ENCODE data around the gene CRCP. TPM values are rescaled to one million over a fixed set of nuclear protein-coding genes. Genes with fewer than 3 reads are reported as not detected.

Gene CRCP
- total and polyA plus RNA-seq, 2 experiments from 2014 or later, result 10.6 to 20.3 TPM

DNA sequence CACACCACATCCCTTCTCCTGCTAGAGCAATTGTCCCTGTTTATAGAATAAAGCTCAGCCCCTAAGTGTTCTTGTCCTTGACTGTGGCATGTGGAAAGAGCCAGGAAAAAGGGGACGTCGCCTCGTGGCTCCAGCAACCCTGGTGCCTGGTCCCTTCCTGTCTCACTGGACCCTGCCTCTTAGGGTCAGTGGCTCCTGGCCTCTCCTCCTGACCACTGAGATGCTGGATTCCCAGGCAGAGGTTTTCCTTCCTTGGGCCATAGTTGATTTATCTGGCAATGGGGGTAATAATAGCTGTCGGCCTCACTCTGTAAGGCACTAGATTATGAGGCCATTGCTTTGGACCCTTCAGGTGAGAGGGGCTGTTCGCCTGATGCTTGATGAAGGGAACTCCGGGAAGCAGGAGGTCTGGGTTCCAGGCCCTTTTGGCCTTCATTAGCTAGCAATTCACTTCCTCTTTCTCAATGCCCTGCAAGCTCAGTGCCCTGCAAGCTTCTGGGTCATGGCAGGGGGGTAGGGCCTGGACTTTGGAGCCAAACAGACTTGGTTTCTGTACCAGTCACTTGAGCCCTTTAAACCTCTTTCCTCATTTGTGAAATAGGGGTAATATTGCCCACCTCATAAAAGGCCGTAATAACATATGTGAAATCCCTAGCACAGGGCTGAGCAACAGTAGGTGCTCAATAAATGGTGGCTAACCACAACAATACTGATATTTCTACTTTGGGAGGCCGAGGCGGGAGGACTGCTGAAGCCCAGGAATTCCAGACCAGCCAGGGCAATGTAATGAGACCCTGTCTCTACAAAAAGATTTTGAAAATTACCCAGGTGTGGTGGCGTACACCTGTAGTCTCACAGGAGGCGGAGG, 38.0 kb upstream of the CRCP start:
- Histone ChIP-seq H3K9me3 (ENCODE audit: low read depth) (no peaks in the 10 kb centered on the region), H3K4me1 (ENCODE audit: low read depth) (no peaks in the 10 kb centered on the region), H3K4me3 (peak overlapping the region; percentile 94), H3K27ac (no peak overlapping the region), H3K36me3 (no peaks in the 10 kb centered on the region), H3K27me3 (no peaks in the 10 kb centered on the region)
- TF ChIP-seq, protein P1, sequence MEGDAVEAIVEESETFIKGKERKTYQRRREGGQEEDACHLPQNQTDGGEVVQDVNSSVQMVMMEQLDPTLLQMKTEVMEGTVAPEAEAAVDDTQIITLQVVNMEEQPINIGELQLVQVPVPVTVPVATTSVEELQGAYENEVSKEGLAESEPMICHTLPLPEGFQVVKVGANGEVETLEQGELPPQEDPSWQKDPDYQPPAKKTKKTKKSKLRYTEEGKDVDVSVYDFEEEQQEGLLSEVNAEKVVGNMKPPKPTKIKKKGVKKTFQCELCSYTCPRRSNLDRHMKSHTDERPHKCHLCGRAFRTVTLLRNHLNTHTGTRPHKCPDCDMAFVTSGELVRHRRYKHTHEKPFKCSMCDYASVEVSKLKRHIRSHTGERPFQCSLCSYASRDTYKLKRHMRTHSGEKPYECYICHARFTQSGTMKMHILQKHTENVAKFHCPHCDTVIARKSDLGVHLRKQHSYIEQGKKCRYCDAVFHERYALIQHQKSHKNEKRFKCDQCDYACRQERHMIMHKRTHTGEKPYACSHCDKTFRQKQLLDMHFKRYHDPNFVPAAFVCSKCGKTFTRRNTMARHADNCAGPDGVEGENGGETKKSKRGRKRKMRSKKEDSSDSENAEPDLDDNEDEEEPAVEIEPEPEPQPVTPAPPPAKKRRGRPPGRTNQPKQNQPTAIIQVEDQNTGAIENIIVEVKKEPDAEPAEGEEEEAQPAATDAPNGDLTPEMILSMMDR (IDR thresholded peaks at IDR 0.05; ENCODE audit: low read depth, low read length), result no peak
- DNase-seq (ENCODE audit: low read depth in 1 of 2, low spot score in 1 of 2), result no peak

DNA sequence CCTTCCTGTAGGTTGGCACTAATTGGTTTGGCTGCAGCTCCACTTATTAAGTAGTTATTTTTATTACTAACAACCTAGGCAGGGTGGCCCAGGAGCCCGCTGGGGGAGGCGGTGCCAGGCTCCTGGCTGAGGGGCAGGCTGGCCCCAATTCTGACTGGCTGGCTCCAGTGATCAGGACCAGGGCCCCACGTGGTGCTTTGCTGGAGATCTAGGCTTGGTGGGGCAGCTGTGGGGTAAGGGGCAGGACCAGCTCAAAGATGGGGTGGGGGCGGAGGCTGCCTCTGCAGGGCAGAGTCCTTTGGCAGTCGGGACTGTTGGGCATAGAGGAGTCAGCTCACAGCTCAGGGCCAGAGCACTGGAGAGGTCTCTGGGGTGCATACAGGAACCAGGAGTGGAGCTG, 36.6 kb upstream of the CRCP start:
- Histone ChIP-seq H3K27me3 (no peaks in the 10 kb centered on the region), H3K36me3 (no peaks in the 10 kb centered on the region), H3K4me3 (no peak overlapping the region), H3K9me3 (ENCODE audit: low read depth) (no peaks in the 10 kb centered on the region), H3K4me1 (ENCODE audit: low read depth) (no peaks in the 10 kb centered on the region), H3K27ac (no peak overlapping the region)
- TF ChIP-seq, protein P1 (IDR thresholded peaks at IDR 0.05; ENCODE audit: low read depth, low read length), result no peak
- DNase-seq (ENCODE audit: low read depth in 1 of 2, low spot score in 1 of 2), result no peak

DNA sequence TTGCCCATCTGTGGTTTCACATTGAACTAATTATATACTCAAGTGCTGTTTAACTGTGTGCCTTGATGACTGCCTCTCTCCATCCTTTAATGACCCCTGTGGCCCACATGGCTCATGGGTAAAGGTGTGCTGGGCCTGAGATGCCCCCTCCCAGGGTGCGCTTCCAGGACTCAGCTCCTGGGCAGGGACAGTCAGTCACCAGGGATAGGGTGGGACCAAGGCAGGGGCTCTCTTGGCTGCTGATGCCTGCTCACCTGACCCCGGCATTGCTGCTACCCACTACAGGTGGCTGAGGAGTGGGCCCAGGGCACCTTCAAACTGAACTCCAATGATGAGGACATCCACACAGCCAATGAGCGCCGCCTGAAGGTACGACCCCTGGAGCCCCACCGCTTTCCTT, 32.6 kb upstream of the CRCP start:
- H3K36me3 ChIP-seq, result no peaks in the 10 kb centered on the region
- no peaks in the 10 kb centered on the region for H3K9me3 ChIP-seq (ENCODE audit: low read depth)
- TF ChIP-seq, protein P1 (IDR thresholded peaks at IDR 0.05; ENCODE audit: low read depth, low read length), result no peak
- no peaks in the 10 kb centered on the region for H3K27me3 ChIP-seq
- no peak overlapping the region for H3K27ac ChIP-seq
- no peak overlapping the region for H3K4me3 ChIP-seq
- no peaks in the 10 kb centered on the region for H3K4me1 ChIP-seq (ENCODE audit: low read depth)
- no peak for DNase-seq (ENCODE audit: low read depth in 1 of 2, low spot score in 1 of 2)

DNA sequence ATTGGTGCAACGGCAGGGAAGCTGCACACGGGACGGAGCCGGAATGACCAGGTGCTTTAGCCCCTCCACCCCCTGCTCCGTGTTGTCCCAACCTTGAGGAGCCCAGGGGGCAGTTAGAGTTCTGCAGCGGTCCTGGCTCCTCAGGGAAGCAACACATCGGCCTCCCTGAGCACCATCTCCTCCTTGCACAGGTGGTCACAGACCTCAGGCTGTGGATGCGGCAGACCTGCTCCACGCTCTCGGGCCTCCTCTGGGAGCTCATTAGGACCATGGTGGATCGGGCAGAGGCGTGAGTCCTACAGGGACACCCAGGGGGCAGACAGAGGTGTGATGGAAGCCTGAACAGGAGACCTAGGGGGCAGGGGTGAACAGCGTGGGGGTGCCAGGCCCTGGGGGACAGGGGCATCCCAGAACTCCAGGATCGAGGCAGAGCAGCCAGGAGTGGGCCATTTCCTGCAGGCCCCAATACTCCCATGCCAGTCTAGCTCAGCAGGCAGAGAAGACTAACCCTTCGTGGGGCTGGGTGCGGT, 31.7 kb upstream of the CRCP start:
- Histone ChIP-seq H3K4me1 (ENCODE audit: low read depth) (no peaks in the 10 kb centered on the region), H3K27ac (no peak overlapping the region), H3K27me3 (no peaks in the 10 kb centered on the region), H3K36me3 (no peaks in the 10 kb centered on the region), H3K4me3 (no peak overlapping the region), H3K9me3 (ENCODE audit: low read depth) (no peaks in the 10 kb centered on the region)
- DNase-seq (ENCODE audit: low read depth in 1 of 2, low spot score in 1 of 2), result no peak
- TF ChIP-seq, protein P1 (IDR thresholded peaks at IDR 0.05; ENCODE audit: low read depth, low read length), result no peak

DNA sequence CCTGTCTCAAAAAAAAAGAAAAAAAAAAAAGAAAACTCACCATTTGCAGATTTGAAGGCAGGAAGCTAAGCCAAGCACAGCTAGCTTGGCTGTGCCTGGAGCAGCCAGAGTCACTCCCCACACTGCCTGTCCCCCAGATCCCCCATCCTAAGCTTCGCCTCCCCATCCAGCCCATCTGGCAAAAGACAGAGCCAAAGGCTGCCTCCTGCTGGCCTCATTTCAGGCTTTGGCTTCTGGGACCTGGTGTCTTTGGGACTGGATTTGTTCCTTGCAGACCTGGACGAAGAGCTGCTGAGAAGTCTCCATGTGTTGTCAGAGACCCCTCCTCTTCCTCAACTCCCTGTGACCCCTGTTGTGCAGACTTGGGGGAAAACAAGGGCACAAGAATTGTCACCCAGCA, 31.0 kb upstream of the CRCP start:
- H3K27ac ChIP-seq, result no peak overlapping the region
- H3K4me3 ChIP-seq, result no peak overlapping the region
- H3K9me3 ChIP-seq (ENCODE audit: low read depth), result no peaks in the 10 kb centered on the region
- H3K36me3 ChIP-seq, result no peaks in the 10 kb centered on the region
- H3K4me1 ChIP-seq (ENCODE audit: low read depth), result no peaks in the 10 kb centered on the region
- H3K27me3 ChIP-seq, result no peaks in the 10 kb centered on the region
- no peak for DNase-seq (ENCODE audit: low read depth in 1 of 2, low spot score in 1 of 2)
- TF ChIP-seq, protein P1 (IDR thresholded peaks at IDR 0.05; ENCODE audit: low read depth, low read length), result no peak
